ENCODE measurements around the gene PRKCE. TPM values are rescaled to one million over a fixed set of nuclear protein-coding genes. Genes with fewer than 3 reads are reported as not detected.

The PRKCE gene
- total RNA-seq, 1 experiment from 2014 or later = 14.8 TPM

DNA sequence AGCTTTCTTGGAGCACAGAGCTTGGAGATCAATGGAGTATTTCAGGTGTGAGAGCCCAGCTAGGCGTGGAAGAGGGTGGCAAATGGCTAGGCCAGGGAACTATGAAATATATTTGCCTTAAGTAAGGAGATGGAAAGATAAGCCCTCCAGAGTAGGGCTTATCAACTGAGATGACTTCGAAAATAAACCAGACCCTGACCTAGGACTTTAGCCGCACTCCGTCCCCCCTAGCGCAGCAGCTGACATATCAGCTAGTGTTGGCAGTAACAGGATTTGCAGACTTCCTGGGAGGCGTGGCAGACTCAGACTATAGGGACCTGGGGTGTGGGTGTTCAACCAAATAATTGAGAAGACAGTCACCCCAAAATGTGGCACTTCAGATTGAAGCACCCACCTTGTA is 518.0 kb downstream of the PRKCE start (continued):
- TF ChIP-seq RAD21 (IDR thresholded peaks at IDR 0.05; ENCODE audit: low read depth) = no peak
- TF ChIP-seq ZNF274 (IDR thresholded peaks at IDR 0.05; ENCODE audit: low read depth, low read length) = no peak

DNA sequence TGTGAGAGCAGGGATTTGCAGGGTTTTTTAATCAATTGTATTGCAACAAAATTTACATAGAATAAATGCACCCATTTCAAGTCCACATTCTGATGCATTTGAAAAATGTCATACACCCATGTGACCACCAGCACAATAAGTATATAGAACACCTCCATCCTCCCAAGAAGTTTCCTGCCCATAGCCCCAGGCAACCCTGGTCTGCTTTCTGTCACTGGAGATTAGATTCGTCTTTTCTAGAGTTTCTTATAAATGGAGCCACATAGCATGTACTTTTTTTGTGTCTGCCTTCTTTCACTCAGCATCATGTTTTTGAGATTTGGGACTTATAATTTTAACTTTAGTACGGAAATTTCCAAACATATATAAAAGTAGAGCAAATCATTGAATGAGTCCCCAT is 518.6 kb downstream of the PRKCE start:
- H3K36me3 ChIP-seq (ENCODE audit: control insufficient read depth in 1 of 2, insufficient read depth in 2 of 2, low read length in 2 of 2) = no peaks in the 10 kb centered on the region
- BruUV-seq (replicated peaks) = no TSS peak
- ChIA-PET CTCF (no interaction called here), POLR2A (no interaction called here), RAD21 (ENCODE audit: low non-redundant PET in 1 of 2, low total read pairs in 2 of 2, uncharacterized antibody in 2 of 2, unreplicated experiment in 2 of 2) (no interaction called here)
- no peaks in the 10 kb centered on the region for H3K79me2 ChIP-seq (ENCODE audit: insufficient read depth, low read length)
- H3K9ac ChIP-seq (ENCODE audit: low read length) = no peak overlapping the region
- H4K20me1 ChIP-seq (ENCODE audit: insufficient read depth) = no peaks in the 10 kb centered on the region
- intact Hi-C loops (cut with micrococcal nuclease) = no loop called here
- DNase-seq (ENCODE audit: low read depth, low spot score) (no peak), ATAC-seq (no peak)
- no peaks in the 10 kb centered on the region for H3K9me3 ChIP-seq (ENCODE audit: control insufficient read depth in 1 of 2, insufficient read depth in 1 of 2, low read depth in 1 of 2, low read length in 2 of 2)
- no peak overlapping the region for H3K4me3 ChIP-seq (replicated peaks in 1 of 2; ENCODE audit: low read depth in 1 of 2, low read length in 2 of 2)
- no peaks in the 10 kb centered on the region for H3K27me3 ChIP-seq (ENCODE audit: insufficient read depth, low read length)
- TF ChIP-seq ZNF274 (IDR thresholded peaks at IDR 0.05; ENCODE audit: low read depth, low read length) (no peak), ZFX (IDR thresholded peaks at IDR 0.05) (no peak), YY1 (IDR thresholded peaks at IDR 0.05; ENCODE audit: extremely low read depth, insufficient replicate concordance, low read depth, low read length) (no peak), RAD21 (IDR thresholded peaks at IDR 0.05; ENCODE audit: low read depth) (no peak), EZH2phosphoT487 (IDR thresholded peaks at IDR 0.05; ENCODE audit: borderline replicate concordance) (no peak), SRF (IDR thresholded peaks at IDR 0.05; ENCODE audit: low read depth) (no peak), EZH2 (IDR thresholded peaks at IDR 0.05) (no peak)
- TF ChIP-seq, protein P1, sequence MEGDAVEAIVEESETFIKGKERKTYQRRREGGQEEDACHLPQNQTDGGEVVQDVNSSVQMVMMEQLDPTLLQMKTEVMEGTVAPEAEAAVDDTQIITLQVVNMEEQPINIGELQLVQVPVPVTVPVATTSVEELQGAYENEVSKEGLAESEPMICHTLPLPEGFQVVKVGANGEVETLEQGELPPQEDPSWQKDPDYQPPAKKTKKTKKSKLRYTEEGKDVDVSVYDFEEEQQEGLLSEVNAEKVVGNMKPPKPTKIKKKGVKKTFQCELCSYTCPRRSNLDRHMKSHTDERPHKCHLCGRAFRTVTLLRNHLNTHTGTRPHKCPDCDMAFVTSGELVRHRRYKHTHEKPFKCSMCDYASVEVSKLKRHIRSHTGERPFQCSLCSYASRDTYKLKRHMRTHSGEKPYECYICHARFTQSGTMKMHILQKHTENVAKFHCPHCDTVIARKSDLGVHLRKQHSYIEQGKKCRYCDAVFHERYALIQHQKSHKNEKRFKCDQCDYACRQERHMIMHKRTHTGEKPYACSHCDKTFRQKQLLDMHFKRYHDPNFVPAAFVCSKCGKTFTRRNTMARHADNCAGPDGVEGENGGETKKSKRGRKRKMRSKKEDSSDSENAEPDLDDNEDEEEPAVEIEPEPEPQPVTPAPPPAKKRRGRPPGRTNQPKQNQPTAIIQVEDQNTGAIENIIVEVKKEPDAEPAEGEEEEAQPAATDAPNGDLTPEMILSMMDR (IDR thresholded peaks at IDR 0.05 in 2 of 3, conservative IDR thresholded peaks at IDR 0.05 in 1 of 3; ENCODE audit: borderline replicate concordance in 1 of 3, insufficient read depth in 1 of 3, low read depth in 2 of 3, low read length in 2 of 3) = no peak
- H3K4me2 ChIP-seq (ENCODE audit: low read length) = no peak overlapping the region
- no peak overlapping the region for H3K27ac ChIP-seq (ENCODE audit: low read depth, low read length)
- peaks cover 21 to 45% of the 10 kb centered on the region in 2 experiments for H3K4me1 ChIP-seq (ENCODE audit: control insufficient read depth in 1 of 2, insufficient read depth in 2 of 2, low read length in 2 of 2)
- H3K9me2 ChIP-seq (ENCODE audit: insufficient read depth) = no peaks in the 10 kb centered on the region
- no peak overlapping the region for H2AFZ ChIP-seq (ENCODE audit: low read depth, low read length, poor library complexity, severe bottlenecking)
